A673 (cell line): Measurements from ENCODE around the gene MAOA. TPM values are rescaled to one million over a fixed set of nuclear protein-coding genes. Genes with fewer than 3 reads are reported as not detected.

Experiments
- BruUV-seq: library from RNA; stranded (reverse); fragments of 400-500 nt; replicated peaks from 2 replicates; lab custom pipeline; 2021; lab: Mats Ljungman, UMichigan
- CTCF ChIA-PET: fragments of 300-600 bp; sonication (Branson Sonifier 250); formaldehyde crosslinking; loops from one replicate; lab custom pipeline; 2022; ENCODE audit warnings: antibody characterized with exemption; lab: Charles Lee
- POLR2A ChIA-PET: fragments of 300-600 bp; sonication (Branson Sonifier 250); formaldehyde crosslinking; loops from one replicate; lab custom pipeline; 2022; ENCODE audit warnings: antibody characterized with exemption; ENCODE audit not compliant: low non-redundant PET; lab: Charles Lee
- DNase-seq: peaks from one replicate; pipeline ENCODE4 v3.0.0-alpha.2; 2015; ENCODE audit warnings: low spot score
- H3K27ac ChIP-seq: fragments of 200-600 bp; sonication (generic); 2 replicates; pipeline ENCODE4 v1.5.1; 2016; ENCODE audit warnings: mixed run types, low read depth, mild to moderate bottlenecking, mixed read lengths, antibody characterized with exemption, low read length; ENCODE audit not compliant: poor library complexity, severe bottlenecking
- H3K27me3 ChIP-seq: fragments of 200-600 bp; sonication (generic); replicated peaks from 2 replicates; pipeline ENCODE4 v1.6.1; 2017; ENCODE audit warnings: mixed run types, low read depth, mild to moderate bottlenecking, mixed read lengths, antibody characterized with exemption, low read length; ENCODE audit not compliant: insufficient read depth, poor library complexity
- H3K36me3 ChIP-seq: fragments of 200-600 bp; sonication (generic); 2 replicates; pipeline ENCODE4 v1.6.1; 2016; ENCODE audit warnings: mixed run types, mild to moderate bottlenecking, mixed read lengths, antibody characterized with exemption, low read length; ENCODE audit not compliant: insufficient read depth, poor library complexity, severe bottlenecking
- H3K4me1 ChIP-seq: fragments of 200-600 bp; sonication (generic); 2 replicates; pipeline ENCODE4 v1.6.1; 2017; ENCODE audit warnings: mixed run types, mild to moderate bottlenecking, mixed read lengths, antibody characterized with exemption, low read length; ENCODE audit not compliant: insufficient read depth, poor library complexity, severe bottlenecking
- H3K4me3 ChIP-seq: fragments of 200-600 bp; sonication (generic); 2 replicates; pipeline ENCODE4 v1.5.1; 2016; ENCODE audit warnings: low read depth, mixed run types, mild to moderate bottlenecking, mixed read lengths, low read length; ENCODE audit not compliant: poor library complexity, severe bottlenecking
- H3K9me3 ChIP-seq: fragments of 200-600 bp; sonication (generic); 2 replicates; pipeline ENCODE4 v1.6.1; 2016; ENCODE audit warnings: mixed run types, low read depth, mild to moderate bottlenecking, mixed read lengths, antibody characterized with exemption, low read length; ENCODE audit not compliant: poor library complexity, severe bottlenecking
- EZH2 ChIP-seq: fragments of 200-600 bp; sonication (generic); IDR thresholded peaks from 2 replicates; pipeline ENCODE4 v1.6.1; 2017; ENCODE audit warnings: borderline replicate concordance, low read depth, mild to moderate bottlenecking, mixed read lengths, antibody characterized with exemption, low read length; ENCODE audit not compliant: poor library complexity, severe bottlenecking
- intact Hi-C: fragments of 100-400 bp; cut with micrococcal nuclease; formaldehyde crosslinking; loops from one replicate; pipeline ENCODE4 v1.10.0; 2022; ENCODE audit not compliant: unreplicated experiment
- total RNA-seq: library from RNA; stranded (reverse); gene quantifications from 2 replicates; pipeline ENCODE4 v1.2.3, GENCODE V29; 2021
- TF ChIP-seq, protein P1 (sequence below): fragments of 300-800, 200-600 bp; sonication (generic); conservative IDR thresholded peaks from 2 replicates; pipeline ENCODE4 v1.5.1; 2017; ENCODE audit warnings: low read depth, mild to moderate bottlenecking, antibody characterized with exemption, low read length, moderate library complexity, mixed read lengths

Gene MAOA
- total RNA-seq, 1 experiment from 2014 or later: 6.1 TPM

DNA sequence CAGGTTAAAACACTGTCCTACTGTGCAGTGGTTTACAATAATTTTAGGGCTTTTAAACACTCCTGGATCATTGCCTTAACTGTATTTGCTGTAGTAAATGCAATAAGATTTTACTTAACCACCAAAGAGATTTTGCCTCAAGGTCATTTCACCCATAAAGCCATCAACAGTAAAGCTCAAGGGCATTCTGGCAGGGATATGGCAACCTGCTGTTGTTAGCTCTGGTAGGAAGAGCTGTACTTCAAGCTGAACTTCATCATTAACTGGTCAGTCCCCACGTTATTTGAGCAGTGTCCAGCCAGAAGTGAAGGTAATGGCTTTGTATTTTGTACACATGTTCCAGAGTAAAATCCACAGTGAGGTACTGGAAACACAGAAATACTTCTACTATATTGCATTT is 26.9 kb upstream of the MAOA start:
- POLR2A ChIA-PET: no interaction called here
- Histone ChIP-seq H3K27me3 (no peaks in the 10 kb centered on the region), H3K27ac (no peak overlapping the region), H3K36me3 (no peaks in the 10 kb centered on the region), H3K9me3 (no peaks in the 10 kb centered on the region), H3K4me3 (no peak overlapping the region), H3K4me1 (no peaks in the 10 kb centered on the region)
- TF ChIP-seq, protein P1, sequence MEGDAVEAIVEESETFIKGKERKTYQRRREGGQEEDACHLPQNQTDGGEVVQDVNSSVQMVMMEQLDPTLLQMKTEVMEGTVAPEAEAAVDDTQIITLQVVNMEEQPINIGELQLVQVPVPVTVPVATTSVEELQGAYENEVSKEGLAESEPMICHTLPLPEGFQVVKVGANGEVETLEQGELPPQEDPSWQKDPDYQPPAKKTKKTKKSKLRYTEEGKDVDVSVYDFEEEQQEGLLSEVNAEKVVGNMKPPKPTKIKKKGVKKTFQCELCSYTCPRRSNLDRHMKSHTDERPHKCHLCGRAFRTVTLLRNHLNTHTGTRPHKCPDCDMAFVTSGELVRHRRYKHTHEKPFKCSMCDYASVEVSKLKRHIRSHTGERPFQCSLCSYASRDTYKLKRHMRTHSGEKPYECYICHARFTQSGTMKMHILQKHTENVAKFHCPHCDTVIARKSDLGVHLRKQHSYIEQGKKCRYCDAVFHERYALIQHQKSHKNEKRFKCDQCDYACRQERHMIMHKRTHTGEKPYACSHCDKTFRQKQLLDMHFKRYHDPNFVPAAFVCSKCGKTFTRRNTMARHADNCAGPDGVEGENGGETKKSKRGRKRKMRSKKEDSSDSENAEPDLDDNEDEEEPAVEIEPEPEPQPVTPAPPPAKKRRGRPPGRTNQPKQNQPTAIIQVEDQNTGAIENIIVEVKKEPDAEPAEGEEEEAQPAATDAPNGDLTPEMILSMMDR: no peak
- TF ChIP-seq EZH2: no peak
- CTCF ChIA-PET: no interaction called here
- DNase-seq: no peak
- intact Hi-C loops: no loop called here
- BruUV-seq: no TSS peak

DNA sequence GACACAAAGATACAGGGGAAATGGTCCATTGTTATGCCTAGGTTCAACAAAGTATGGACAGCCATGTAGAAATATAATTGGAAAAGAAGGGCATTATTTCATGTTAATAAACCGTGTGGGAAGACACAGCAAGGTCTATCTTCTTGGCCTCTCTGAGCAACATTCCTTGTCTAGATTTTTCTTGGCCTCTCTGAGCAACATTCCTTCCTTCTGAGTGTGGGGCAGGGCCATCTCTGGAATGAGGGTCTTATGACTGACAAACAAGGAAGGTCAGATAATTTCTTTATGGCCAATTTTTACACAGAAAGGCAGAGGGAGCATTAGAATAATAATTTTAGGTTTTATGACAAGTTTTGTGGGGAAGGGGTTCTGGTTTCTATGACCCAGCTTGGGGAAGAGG is 24.3 kb upstream of the MAOA start:
- H3K4me3 ChIP-seq: no peak overlapping the region
- ChIA-PET CTCF (no interaction called here), POLR2A (no interaction called here)
- TF ChIP-seq, protein P1: no peak
- TF ChIP-seq EZH2: no peak
- intact Hi-C loops: no loop called here
- BruUV-seq: no TSS peak
- H3K27ac ChIP-seq: no peak overlapping the region
- no peaks in the 10 kb centered on the region for H3K36me3 ChIP-seq
- H3K4me1 ChIP-seq: no peaks in the 10 kb centered on the region
- no peaks in the 10 kb centered on the region for H3K27me3 ChIP-seq
- H3K9me3 ChIP-seq: no peaks in the 10 kb centered on the region
- DNase-seq: no peak

- Histone ChIP-seq H3K9me3 (no peaks in the 10 kb centered on the region), H3K4me1 (no peaks in the 10 kb centered on the region), H3K36me3 (no peaks in the 10 kb centered on the region), H3K4me3 (no peak overlapping the region), H3K27me3 (peaks cover 5% of the 10 kb centered on the region), H3K27ac (no peak overlapping the region)
- no peak for TF ChIP-seq EZH2
- TF ChIP-seq, protein P1: no peak
- no peak for DNase-seq
- intact Hi-C loops: no loop called here
- ChIA-PET CTCF (no interaction called here), POLR2A (no interaction called here)
- BruUV-seq: no TSS peak
Measured at GRCh38 chrX:43633081-43633480, 23.0 kb upstream of the MAOA start.
